ENCODE data around the gene FAM81B.

The FAM81B gene

DNA sequence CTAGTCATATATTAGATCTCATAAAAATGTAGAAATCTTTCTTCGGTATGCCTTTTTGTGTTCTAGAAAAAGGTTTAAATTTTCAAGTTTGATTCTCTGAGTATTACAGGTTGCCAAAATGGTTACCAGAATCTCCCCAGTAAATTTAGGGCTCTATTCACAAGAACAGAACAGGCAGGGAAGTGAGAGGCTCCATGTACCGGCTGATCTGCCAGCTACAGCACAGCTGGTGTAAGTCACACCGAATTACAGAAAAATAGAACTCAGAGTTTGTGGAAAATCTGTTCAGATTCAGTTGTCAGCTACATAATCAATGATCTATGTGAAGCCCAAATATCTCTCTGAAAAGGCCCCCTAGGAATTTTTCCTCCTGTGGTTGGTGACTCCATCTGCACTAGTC lies 10.5 kb downstream of the FAM81B start:
- no peak for DNase-seq (ENCODE audit: low read depth in 3 of 3)

- DNase-seq (ENCODE audit: low read depth in 3 of 3): no peak
Measured at GRCh38 chr5:95403996-95404395, 12.8 kb downstream of the FAM81B start.

DNA sequence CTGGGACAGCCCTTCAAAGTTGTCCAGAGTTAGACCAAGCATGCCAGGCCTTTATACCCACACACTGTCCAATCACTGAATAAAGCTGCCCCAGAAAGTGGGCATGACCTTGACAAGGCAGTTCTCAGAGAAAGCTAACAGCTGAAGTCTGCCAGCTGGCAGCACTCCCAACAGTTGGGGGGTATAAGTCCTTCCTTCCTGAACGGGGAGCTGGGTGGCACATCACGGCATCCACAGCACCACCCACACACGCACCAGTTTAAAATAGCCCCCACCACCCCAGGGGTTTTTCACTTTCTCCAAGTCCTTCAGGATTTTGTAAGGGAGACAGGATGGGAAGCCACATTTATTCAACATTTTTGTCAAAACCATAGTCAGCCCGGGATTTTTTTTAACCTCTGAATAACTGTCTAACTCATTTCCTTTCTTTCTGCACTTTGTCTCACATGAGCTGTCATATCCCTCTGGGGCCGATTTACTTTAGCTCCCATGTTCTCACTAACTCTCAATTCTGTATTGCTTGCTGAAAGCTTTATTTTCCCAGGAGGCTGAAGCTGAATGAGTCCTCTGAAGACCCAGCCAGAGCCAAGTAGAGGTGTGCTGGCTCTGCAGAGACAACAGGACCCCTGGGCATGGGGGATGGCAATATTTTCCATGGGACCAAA lies 15.4 kb downstream of the FAM81B start:
- DNase-seq (ENCODE audit: low read depth in 3 of 3): no peak

DNA sequence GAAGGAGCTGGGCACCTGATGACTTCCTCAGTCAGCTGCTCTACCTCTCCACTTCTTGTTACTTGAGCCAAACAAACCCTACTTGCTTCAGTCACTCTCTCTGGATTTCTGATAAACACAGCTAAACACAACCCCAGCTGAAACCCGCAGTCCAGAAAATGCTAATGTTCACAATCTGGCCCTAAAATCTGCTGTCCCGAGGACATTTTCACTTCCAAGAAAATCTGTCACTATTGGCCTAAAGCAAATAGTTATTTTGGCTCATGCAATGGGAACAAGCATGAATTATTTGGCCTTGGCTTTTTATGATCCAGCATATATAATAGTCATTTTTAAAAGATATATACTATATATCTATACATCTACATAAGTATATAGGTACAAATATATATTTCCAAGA lies 19.1 kb downstream of the FAM81B start:
- DNase-seq (ENCODE audit: low read depth in 3 of 3): no peak

DNA sequence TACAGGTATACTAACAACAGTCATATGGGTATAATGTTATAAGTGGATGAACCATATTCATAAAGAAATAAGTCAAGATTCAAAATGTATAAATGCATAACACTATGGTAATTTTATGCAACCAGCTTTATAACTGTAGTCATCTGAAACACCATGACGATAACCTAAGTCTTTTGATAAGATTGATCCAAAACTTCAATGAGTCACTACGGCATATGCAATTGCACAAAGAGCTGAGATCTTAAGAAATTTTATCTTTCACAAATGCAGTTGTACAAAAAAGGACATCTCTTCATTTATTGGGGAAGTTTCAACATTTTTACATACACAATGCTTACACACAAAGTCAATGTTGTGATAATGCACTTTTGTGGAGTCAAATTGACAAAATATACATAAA lies 20.3 kb downstream of the FAM81B start:
- DNase-seq (ENCODE audit: low read depth in 3 of 3): no peak

DNA sequence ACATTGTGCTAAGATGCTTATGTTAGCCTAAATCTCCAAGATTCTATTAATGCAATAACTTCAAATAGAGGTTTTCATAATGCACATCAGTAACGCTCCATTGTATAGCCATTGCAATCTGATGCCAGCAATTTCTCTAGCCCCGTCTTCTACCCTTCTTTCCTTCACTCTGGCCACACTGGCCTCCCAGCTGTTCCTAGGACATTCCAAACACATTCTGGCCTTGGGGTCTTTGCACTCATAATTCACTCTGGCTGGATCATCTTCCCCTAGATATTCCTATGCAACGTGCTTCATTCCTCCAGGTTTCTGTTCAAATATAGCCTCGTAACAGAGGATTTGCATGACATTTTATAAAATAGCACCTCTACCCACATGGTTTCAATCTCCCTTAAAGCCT lies 23.3 kb downstream of the FAM81B start:
- DNase-seq (ENCODE audit: low read depth in 3 of 3): no peak

- DNase-seq (ENCODE audit: low read depth in 3 of 3): no peak
Measured at GRCh38 chr5:95417971-95418370, 26.8 kb downstream of the FAM81B start.

DNA sequence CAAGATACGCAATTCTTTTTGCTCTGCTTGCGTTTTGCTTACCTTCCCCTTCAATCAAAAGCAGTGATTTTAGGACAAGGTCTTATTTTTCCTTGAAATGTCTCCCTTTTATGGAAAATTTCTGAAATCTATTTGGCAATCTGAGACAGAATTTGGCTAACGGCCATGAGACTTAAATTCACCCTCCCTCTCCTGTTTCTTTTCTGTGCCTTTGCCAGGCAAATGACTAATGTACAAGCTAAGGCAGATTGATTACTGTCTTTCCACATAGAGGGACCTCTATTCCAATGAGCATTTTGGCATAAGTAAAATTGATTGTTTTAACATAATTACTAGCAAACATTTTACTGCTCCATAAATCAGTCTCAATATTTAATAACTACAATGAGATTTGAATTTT lies 31.7 kb downstream of the FAM81B start:
- DNase-seq (ENCODE audit: low read depth in 3 of 3): no peak

- DNase-seq (ENCODE audit: low read depth in 3 of 3): no peak
Measured at GRCh38 chr5:95424016-95424415, 32.9 kb downstream of the FAM81B start.

DNA sequence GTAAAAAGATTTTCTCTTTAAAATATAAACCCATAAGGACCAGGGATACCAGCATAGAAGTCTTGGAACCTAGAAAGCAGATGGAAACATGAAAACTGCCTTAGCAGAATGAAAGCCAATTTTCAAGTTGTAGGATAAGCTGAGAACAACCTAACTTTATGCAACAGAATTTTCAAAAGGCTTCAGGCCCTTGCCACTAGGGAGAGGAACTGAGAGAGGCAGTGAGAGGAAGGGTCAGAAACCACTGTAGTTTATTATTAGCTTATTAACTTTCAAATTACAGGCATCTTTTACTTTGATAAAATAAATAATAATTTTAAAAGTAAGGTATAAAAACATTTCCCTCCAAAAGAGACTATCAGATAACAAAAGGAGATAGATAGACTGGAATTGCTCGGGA lies 33.4 kb downstream of the FAM81B start:
- DNase-seq (ENCODE audit: low read depth in 3 of 3): no peak

DNA sequence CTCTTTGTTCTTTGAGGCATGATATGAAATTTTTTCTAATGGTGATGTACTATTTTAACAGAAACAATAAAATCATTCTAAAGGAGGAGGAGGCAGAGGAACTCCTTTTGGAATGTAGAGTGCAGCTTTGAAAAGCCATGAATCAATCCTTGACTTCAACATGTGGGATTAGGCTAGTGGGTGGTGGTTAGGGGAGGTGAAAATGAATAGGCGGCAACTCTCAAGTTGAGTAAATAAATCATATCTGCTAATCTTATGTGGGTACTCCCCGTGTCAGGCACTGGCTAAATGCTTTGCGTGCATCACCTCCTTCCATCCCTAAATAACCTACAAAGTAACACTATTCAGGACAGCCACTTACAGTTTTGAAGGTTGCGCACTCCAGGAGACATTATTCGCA lies 35.1 kb downstream of the FAM81B start:
- DNase-seq (ENCODE audit: low read depth in 3 of 3): no peak

DNA sequence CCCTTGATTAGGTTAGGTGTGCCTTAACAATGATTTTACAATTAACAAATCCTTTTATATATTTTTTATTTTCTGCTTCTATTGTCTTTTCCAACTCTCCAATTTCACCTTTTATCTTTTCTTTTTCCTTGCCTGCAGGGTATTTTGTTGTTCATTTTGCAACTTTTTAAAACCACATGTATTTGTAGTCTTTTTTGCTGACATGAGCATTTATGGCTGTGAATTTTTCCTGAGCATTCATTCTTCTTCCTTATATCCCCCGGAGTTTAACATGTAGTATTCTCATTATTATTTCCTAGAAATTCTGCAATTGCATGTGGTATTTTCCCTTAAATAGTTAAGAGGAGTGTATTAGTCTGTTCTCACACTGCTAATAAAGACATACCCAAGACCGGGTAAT lies 41.6 kb downstream of the FAM81B start:
- DNase-seq (ENCODE audit: low read depth in 3 of 3): no peak

DNA sequence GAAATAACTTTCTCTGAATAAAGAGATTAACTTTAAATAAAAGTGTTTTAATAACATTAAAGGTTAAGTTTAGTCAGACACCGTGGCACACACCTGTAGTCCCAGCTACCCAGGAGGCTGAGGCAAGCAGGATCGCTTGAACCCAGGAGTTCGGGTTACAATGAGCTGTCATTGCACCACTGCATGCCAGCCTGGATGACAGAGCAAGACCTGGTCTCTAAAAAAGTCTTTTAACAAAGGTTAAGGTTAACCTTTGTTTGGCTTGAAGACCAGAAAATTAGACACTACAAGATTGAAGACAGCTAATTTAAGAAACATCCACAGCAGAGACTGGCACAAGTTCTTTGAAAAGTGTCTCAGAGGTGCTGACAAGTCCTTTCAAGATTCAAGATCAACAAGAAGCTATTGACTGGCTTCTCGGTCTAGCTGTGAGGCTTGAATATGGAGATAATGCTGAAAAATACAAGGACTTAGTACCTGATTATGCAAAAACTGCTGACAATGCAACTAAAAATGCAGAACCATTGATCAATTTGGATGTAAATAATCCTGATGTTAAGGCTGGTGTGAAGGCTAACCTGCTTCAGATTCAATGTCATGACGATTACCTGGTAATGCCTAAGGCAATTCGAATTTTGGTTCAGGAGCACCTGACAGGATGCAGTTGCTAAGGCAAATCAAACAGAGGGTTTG lies 48.8 kb downstream of the FAM81B start:
- no peak for DNase-seq (ENCODE audit: low read depth in 3 of 3)

- DNase-seq (ENCODE audit: low read depth in 3 of 3): no peak
Measured at GRCh38 chr5:95440825-95441224, 49.7 kb downstream of the FAM81B start.

GRCh38 chr5:95441636-95442035 lies 50.5 kb downstream of the FAM81B start:
- DNase-seq (ENCODE audit: low read depth in 3 of 3): no peak

- no peak for DNase-seq (ENCODE audit: low read depth in 3 of 3)
Measured at GRCh38 chr5:95445442-95445841, 54.3 kb downstream of the FAM81B start.

GRCh38 chr5:95445995-95446394 lies 54.8 kb downstream of the FAM81B start:
- no peak for DNase-seq (ENCODE audit: low read depth in 3 of 3)

GRCh38 chr5:95446560-95447221 lies 55.5 kb downstream of the FAM81B start:
- no peak for DNase-seq (ENCODE audit: low read depth in 3 of 3)

GRCh38 chr5:95447961-95448360 lies 56.8 kb downstream of the FAM81B start:
- DNase-seq (ENCODE audit: low read depth in 3 of 3): no peak

DNA sequence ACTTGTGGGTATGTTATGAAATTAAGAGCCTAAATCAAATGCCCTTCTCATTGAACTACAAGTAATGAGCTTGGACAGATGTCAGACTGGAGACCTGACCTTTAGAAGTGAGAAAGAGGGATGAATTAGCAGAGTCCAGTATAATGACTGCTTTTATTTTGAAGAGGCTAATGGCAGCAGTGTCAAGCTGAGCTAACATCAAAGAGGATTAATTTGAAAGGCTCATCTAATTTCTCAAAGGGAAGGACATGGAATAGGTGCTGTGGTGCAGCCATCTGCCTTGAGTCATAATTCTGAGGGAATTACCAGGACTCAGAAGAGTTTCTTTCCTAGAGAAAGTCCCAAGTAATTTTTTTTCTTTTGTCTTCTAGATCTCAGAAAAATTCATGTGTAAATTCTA lies 57.6 kb downstream of the FAM81B start:
- DNase-seq (ENCODE audit: low read depth in 3 of 3): no peak

DNA sequence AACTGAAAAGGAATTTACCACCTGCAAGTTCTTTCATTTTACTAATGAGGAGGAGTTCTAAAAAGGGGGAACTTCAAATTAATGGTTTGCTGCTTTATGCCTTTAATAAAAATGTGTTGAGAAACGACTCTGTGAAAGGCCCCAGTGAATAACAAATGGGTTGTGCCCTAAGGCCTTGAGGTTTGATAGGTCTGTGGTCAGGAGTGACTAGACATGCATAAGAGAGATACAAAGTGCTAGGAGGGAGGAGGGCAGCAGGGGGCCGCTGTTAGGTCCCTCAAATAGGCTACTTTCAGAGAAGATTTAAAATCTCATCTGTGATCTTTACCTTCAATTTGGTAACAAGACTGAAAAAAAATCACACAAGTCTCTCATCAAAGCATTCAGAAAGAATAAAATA lies 58.3 kb downstream of the FAM81B start:
- no peak for DNase-seq (ENCODE audit: low read depth in 3 of 3)

DNA sequence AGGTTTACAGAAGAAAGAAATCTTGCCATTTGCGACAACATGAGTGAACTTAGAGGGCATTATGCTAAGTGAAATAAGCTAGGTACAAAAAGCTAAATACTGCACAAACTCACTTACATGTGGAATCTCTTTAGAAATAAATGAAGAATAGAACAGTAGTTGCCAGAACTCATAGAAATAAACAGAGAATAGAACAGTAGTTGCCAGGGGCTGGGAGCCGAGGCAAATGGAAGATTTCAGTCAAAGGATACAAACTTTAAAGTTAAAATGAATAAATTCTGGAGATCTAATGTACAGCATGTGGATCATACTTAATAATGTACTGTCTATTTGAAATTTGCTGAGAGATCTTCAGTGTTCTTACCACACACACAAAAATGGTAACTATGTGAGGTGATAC lies 63.4 kb downstream of the FAM81B start:
- no peak for DNase-seq (ENCODE audit: low read depth in 3 of 3)

DNA sequence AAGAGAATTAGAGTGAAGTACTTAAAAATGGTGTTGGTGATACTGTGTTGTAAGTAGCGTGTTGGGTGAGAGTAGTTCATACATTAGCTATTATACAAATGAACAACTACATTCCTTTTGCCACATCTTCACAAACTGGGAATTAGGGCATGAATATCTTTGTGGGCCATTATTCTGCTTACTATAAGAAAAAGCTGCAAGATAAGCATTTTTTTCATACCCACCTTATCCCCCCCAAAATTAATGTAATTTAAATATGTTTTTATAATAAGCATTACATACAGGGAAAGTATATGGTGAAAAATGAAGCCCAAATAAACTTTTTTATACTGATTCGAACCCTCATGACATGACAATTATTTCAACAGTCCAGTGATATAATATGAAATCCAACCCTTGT lies 69.5 kb downstream of the FAM81B start:
- no peak for DNase-seq (ENCODE audit: low read depth in 3 of 3)

Measured in stimulated activated CD4-positive, alpha-beta T cell treated with anti-CD3 and anti-CD28 coated beads, TNF-alpha, amount 100 ng/mL, for 48 hours (primary cell).